Measurements from ENCODE around the gene TMEM190.

The TMEM190 gene

GRCh38 chr19:55423225-55424005, 46.8 kb downstream of the TMEM190 start:
- no peak for DNase-seq (ENCODE audit: low read depth)

DNA sequence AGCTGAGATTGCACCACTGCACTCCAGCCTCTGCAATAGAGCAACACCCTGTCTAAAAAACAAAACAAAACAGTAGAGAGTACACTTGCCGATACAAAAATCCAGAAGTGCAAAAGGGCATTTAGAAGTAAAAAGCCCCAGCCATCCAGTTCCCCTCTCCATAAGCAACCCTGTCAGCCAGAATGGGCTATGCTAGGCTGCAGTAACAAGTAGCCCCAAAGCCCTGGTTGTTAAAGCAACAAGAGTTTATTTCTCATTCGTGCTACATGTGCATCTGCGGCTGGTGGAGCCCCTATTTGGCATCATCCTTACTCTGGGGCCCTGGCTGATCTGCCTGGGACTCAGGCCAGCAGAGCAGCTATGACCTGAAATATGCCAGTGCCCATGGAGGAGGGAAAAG, 47.9 kb downstream of the TMEM190 start:
- no peak for DNase-seq (ENCODE audit: low read depth)

DNA sequence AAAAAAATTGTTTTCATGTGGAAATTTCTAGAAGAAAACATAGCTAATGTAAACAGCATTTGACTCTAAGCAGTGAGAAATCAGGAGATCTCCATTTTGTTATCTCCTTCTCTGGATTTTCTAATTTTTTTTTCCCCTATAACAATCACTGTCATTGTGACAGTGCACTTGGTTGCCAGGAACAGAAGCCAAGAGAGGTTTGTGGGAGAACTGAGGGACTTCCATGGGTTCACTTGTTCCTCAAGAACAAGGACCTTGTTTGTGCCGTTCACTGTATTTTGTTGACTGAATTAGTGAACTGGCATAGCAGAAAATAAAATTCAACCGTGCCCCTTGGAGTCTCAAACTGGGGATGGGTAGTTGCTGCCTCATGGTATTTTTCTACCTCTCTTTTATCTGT, 49.4 kb downstream of the TMEM190 start:
- DNase-seq (ENCODE audit: low read depth): no peak

Data from iris pigment epithelial cell (primary cell).